Esophagus muscularis mucosa (tissue), 4 donors: ENCODE data around the gene ASTL. TPM values are rescaled to one million over a fixed set of nuclear protein-coding genes. Genes with fewer than 3 reads are reported as not detected.

Experiments used
- DNase-seq: peaks from one replicate; pipeline ENCODE4 v3.0.0-alpha.2; 2017; ENCODE audit errors: extremely low spot score
- H3K27ac ChIP-seq, 4 donors: fragments of 200-600 bp; sonication (generic); replicated peaks in 1 of 4; 1 replicate in 3 of 4; 2 replicates in 1 of 4; pipeline ENCODE4 v1.5.1; 2016 to 2019; ENCODE audit warnings: mild to moderate bottlenecking in 1 of 4
- H3K27me3 ChIP-seq, 4 donors: fragments of 200-600 bp; sonication (generic); one replicate each; pipeline versions ENCODE4 v1.5.1 to v1.6.0; 2016 to 2019
- H3K36me3 ChIP-seq, 4 donors: fragments of 200-600 bp; sonication (generic); one replicate each; pipeline ENCODE4 v1.5.1; 2016 to 2019
- H3K4me1 ChIP-seq, 4 donors: fragments of 200-600 bp; sonication (generic); one replicate each; pipeline ENCODE4 v1.5.1; 2016 to 2019
- H3K4me3 ChIP-seq, 4 donors: fragments of 200-600 bp; sonication (generic); 1 replicate in 2 of 4; 2 replicates in 2 of 4; pipeline ENCODE4 v1.5.1; 2016 to 2019; ENCODE audit warnings: mild to moderate bottlenecking in 4 of 4, moderate library complexity in 1 of 4
- H3K9me3 ChIP-seq, 4 donors: fragments of 200-600 bp; sonication (generic); 1 replicate in 3 of 4; 2 replicates in 1 of 4; pipeline ENCODE4 v1.5.1; 2016 to 2019
- EP300 ChIP-seq: sonication (generic); formaldehyde crosslinking; IDR thresholded peaks from one replicate; pipeline ENCODE4 v1.6.1; 2017; ENCODE audit warnings: antibody characterized with exemption
- POLR2A ChIP-seq: fragments of 450-650 bp; IDR thresholded peaks from one replicate; pipeline ENCODE4 v1.6.1; 2017; ENCODE audit warnings: antibody characterized with exemption, moderate library complexity, mild to moderate bottlenecking, low read depth
- POLR2AphosphoS5 ChIP-seq, 2 donors: sonication (generic); formaldehyde crosslinking; IDR thresholded peaks; one replicate each; pipeline ENCODE4 v1.6.1; 2017; ENCODE audit warnings: antibody characterized with exemption in 2 of 2
- WGBS: methylation state at CpG from one replicate; pipeline ENCODE4 v1.1.5; 2018; 5-methylcytosine and 5-hydroxymethylcytosine counted together
- intact Hi-C: fragments of 100-400 bp; cut with DNase I; formaldehyde crosslinking; loops from one replicate; pipeline ENCODE4 v1.15.1; 2023
- total RNA-seq, 4 donors: library from RNA; depleted of rRNA; stranded (reverse); fragments of >200 nt; gene quantifications; one replicate each; pipeline versions ENCODE4 v1.1.0 to v1.2.1, GENCODE V29; 2016
- TF ChIP-seq, protein P1 (sequence below), 3 experiments: fragments of 200-600 bp in 2 of 3; fragments of 450-650 bp in 1 of 3; sonication (generic) in 2 of 3; IDR thresholded peaks; one replicate each; pipeline ENCODE4 v1.5.1; 2017 to 2019; ENCODE audit warnings: antibody characterized with exemption in 3 of 3, mild to moderate bottlenecking in 2 of 3, moderate library complexity in 1 of 3

ASTL gene
- total RNA-seq, 4 donors from 2014 or later, result not detected

DNA sequence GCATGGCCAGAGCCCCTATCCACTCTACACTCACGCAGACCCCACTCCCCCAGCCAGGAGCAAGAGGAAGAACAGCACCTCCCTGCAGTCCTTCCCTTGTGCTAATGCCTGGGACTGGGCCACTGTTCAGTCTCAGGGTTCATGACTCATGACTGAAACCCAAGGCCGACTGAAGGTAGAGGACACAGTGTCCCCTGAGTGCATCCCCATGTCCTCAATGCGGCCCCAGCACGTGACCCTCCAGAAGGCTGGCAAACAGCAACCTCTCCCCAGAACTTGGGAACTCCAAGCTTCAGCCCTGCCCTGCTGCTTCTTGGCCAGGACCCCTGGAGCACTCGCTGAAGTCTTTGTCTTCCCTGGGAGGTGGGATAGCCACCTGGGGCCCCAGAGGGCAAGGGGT is 15.9 kb downstream of the ASTL start:
- Histone ChIP-seq H3K9me3 (no peaks in the 10 kb centered on the region), H3K36me3 (no peaks in the 10 kb centered on the region), H3K27me3 (peaks cover 0 to 62% (median 11%) of the 10 kb centered on the region in 4 donors), H3K27ac (no peak overlapping the region), H3K4me3 (no peak overlapping the region), H3K4me1 (peaks cover 0 to 2% (median 1%) of the 10 kb centered on the region in 4 donors)
- no peak for DNase-seq
- TF ChIP-seq EP300, result no peak
- no peak for TF ChIP-seq POLR2AphosphoS5 (IDR thresholded peaks at IDR 0.05)
- TF ChIP-seq, protein P1, sequence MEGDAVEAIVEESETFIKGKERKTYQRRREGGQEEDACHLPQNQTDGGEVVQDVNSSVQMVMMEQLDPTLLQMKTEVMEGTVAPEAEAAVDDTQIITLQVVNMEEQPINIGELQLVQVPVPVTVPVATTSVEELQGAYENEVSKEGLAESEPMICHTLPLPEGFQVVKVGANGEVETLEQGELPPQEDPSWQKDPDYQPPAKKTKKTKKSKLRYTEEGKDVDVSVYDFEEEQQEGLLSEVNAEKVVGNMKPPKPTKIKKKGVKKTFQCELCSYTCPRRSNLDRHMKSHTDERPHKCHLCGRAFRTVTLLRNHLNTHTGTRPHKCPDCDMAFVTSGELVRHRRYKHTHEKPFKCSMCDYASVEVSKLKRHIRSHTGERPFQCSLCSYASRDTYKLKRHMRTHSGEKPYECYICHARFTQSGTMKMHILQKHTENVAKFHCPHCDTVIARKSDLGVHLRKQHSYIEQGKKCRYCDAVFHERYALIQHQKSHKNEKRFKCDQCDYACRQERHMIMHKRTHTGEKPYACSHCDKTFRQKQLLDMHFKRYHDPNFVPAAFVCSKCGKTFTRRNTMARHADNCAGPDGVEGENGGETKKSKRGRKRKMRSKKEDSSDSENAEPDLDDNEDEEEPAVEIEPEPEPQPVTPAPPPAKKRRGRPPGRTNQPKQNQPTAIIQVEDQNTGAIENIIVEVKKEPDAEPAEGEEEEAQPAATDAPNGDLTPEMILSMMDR (IDR thresholded peaks at IDR 0.05), result no peak
- no peak for TF ChIP-seq POLR2A
- 95% methylated on average over 5 of the region's 5 CpGs for WGBS
- intact Hi-C loops, result no loop called here

DNA sequence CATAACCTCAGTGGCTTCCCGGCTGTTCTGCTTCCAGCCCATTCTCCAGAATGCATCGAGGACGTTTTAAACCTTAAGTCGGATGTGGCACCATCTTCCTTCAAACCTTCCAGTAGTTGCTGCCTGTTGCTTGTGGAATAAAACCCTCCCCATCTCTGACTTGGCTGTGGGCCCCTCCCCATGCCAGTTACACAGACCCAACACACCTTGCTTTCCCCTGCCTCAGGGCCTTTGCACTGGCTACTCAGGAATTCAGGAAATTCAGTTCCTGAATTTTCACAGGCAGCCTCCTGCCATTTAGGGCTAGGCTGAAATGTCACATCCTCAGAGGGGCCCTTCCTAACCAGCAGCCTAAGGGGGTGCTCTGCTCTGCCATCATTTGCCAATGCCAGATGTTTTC is 16.9 kb downstream of the ASTL start:
- no peaks in the 10 kb centered on the region for H3K36me3 ChIP-seq
- peaks cover 4 to 71% (median 16%) of the 10 kb centered on the region in 4 donors for H3K27me3 ChIP-seq
- no peak overlapping the region for H3K4me3 ChIP-seq
- H3K27ac ChIP-seq, result no peak overlapping the region
- H3K9me3 ChIP-seq, result no peaks in the 10 kb centered on the region
- intact Hi-C loops, result no loop called here
- peaks cover 6 to 11% (median 11%) of the 10 kb centered on the region in 4 donors for H3K4me1 ChIP-seq
- TF ChIP-seq, protein P1 (IDR thresholded peaks at IDR 0.05), result no peak
- TF ChIP-seq POLR2AphosphoS5 (IDR thresholded peaks at IDR 0.05), result no peak
- TF ChIP-seq POLR2A, result no peak
- no peak for TF ChIP-seq EP300
- DNase-seq, result no peak
- WGBS, result 91% methylated on average over 4 of the region's 4 CpGs

DNA sequence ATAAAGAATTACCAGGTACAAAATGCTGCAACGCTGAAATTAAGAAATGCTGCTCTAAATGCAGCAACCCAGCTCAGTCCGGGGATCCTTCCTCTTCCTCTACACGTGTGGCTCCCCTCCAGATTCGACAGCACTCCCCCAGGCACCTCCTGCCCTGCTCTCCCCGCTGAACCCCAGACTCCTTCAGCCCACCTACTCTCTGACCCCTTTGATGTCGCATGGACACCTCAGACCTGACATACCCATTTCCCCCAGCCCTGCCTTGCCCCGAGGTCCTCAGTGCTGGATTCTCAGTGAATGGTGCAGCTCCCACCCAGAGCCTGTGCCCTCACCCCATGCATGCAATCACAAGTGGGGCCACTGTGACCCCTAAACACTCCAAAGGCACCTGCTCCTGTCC is 17.3 kb downstream of the ASTL start:
- intact Hi-C loops, result no loop called here
- Histone ChIP-seq H3K36me3 (no peaks in the 10 kb centered on the region), H3K9me3 (no peaks in the 10 kb centered on the region), H3K4me1 (peaks cover 11 to 16% (median 15%) of the 10 kb centered on the region in 4 donors), H3K27me3 (peaks cover 8 to 76% (median 20%) of the 10 kb centered on the region in 4 donors), H3K27ac (no peak overlapping the region), H3K4me3 (no peak overlapping the region)
- TF ChIP-seq POLR2AphosphoS5 (IDR thresholded peaks at IDR 0.05), result no peak
- TF ChIP-seq POLR2A, result no peak
- TF ChIP-seq EP300, result no peak
- TF ChIP-seq, protein P1 (IDR thresholded peaks at IDR 0.05), result no peak
- no peak for DNase-seq
- WGBS, result 54% methylated on average over 7 of the region's 7 CpGs

DNA sequence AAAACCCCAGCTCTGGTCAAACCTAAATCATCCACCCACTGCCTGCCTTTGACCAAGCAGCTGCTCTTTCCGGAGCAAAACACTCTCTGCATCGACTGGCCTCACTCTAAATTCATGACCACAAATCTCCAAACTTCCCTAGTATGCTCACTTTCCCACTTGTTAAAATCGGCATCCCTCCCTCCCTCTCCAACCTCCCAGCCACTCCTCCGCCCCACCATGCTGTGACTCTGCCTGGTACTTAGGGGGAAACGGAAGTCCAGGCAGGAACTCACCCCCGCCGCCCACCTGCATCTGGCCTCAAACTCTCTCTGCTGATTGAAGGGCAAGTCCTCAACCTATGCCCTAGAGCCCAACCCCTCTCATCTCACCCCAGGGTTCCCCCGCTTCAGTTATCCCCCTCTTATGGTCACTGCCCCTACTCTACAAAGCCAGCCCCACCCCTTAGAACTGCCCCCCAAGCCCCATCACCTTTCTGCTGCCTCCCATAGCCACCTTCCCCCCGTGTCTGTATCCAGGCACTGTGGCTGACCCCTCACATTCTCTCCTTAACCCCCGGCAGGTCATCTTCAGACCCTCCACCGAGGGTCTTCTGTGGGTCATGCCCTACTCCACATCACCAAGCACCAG is 18.1 kb downstream of the ASTL start:
- Histone ChIP-seq H3K4me1 (peaks cover 12 to 18% (median 17%) of the 10 kb centered on the region in 4 donors), H3K36me3 (no peaks in the 10 kb centered on the region), H3K27ac (no peak overlapping the region), H3K4me3 (no peak overlapping the region), H3K9me3 (no peaks in the 10 kb centered on the region), H3K27me3 (peaks cover 8 to 84% (median 27%) of the 10 kb centered on the region in 4 donors)
- intact Hi-C loops, result no loop called here
- no peak for DNase-seq
- TF ChIP-seq POLR2AphosphoS5 (IDR thresholded peaks at IDR 0.05) (no peak), POLR2A (no peak), EP300 (no peak)
- TF ChIP-seq, protein P1 (IDR thresholded peaks at IDR 0.05), result no peak
- WGBS, result 45% methylated on average over 11 of the region's 11 CpGs
